DMS 273 (cell line): ENCODE results near the gene DOCK9.
"Not testable (repeated sequence)": the region's sequence is repeated elsewhere in the genome, so short reads cannot be mapped to it uniquely, and the experiment has no call there.

Source experiments
- DNase-seq: peaks from one replicate; lab custom pipeline; 2025; ENCODE audit not compliant: unreplicated experiment; lab: John Stamatoyannopoulos, UW

Gene DOCK9

DNA sequence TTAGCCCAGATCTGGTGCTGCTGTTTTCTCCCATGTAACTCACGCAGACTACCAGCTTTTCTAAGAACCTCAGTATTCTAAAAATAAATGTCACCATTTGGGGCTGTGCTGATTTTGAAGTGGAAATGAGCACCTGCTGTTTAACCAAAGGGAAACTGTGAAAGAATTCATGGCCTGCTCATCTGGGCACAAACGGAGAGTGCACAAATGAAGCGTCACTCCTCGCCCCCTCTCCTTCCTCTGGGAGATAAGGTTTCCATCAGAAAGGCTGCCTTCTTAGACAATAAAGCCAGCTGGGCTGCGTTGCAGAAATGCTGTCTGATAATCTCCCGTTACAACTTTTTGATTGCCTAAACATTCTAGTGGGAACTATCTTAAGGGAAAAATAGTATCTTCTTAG, 151.7 kb downstream of the DOCK9 start:
- no peak for DNase-seq

DNA sequence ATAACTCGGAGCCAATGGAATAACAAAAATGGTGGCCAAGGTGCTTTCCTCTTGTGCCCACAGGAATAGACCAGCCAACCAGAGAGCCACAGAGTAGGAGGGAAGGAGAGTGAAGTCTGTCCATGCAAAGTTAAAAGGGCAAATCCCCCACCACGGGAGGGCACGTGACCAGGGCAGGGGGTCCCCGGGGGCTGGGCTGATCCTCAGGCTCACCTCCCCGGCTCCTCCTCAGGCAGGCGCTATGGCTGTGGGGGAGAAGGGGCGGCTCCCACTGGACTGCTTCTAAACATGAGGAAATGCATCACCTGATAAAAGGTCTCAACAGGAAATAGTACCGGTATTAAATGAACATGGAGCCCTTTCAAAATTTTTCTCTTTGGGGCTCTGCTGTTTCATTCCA, 152.2 kb downstream of the DOCK9 start:
- no peak for DNase-seq

DNA sequence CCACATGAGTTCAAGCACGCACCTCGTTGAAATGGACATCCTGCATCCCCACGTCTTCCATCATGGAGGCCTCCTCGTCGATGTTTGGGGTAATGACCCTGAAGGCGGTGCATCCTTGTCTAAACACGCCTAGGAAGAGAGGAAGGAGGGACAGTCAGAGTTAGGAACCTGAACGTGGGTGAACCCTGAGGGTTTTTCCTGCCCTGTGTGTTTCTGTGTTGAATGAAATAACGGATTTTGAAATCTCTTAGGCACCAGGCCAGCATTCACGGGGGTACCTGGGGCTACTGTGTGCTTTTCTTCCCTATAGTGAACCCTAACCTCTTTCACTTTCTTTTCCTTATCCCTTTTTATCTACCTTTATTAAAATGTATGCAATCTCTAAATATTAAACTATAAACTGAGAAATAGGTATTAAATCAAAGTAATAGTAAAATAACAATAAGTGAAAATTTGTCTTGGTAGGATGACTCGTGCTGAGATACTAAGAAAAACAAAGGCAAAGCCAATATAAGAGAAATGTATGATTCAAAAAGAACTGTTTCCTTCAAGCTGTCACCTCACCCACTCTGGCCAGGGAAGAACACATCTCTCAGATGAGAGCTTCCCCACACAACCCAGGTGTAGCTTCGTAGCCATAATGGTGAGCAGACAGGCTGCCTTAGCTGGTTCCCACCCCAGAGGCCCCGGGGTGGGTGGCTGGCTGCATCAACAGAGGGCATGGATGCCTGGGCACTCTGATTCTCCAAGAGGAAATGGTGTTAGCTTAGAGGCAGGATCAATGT, 153.3 kb downstream of the DOCK9 start:
- no peak for DNase-seq

DNA sequence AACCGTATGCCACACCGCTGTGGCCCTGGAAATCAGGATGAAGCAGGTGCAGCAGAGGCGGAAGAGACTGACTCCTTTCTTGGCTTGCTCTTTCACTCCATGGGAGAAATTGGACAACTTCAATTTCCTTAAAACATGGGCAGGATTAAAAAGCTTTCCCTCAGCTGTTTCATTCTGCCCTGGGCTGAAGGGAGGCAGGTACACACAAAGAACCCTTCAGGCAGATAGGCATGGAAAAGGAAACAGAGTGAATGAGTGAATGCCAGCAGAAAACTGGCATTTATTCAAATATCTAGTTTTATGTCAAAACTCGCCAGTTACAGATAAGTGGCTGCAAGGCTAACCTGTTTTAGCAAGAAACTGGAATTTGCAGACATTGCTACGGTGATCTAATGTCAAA, 154.4 kb downstream of the DOCK9 start:
- no peak for DNase-seq

DNA sequence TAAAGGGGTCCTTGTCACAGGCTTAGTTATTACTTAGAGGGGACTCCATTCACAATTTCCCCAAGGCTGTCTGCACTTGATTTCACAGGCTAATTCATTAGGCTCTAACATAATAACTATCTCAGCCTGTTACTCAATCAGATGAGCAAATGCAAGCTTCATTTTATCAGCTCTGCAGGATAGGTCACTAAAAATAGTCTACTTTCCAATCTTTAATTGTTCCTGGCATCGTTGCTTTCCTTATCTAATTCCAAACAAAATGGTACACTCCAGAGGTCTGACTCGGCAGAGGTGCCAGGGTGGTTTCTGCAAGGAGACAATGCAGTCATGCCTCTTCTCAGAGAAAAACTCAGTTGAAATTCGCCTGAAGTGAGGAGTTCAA, 155.6 kb downstream of the DOCK9 start:
- DNase-seq, result no peak

DNA sequence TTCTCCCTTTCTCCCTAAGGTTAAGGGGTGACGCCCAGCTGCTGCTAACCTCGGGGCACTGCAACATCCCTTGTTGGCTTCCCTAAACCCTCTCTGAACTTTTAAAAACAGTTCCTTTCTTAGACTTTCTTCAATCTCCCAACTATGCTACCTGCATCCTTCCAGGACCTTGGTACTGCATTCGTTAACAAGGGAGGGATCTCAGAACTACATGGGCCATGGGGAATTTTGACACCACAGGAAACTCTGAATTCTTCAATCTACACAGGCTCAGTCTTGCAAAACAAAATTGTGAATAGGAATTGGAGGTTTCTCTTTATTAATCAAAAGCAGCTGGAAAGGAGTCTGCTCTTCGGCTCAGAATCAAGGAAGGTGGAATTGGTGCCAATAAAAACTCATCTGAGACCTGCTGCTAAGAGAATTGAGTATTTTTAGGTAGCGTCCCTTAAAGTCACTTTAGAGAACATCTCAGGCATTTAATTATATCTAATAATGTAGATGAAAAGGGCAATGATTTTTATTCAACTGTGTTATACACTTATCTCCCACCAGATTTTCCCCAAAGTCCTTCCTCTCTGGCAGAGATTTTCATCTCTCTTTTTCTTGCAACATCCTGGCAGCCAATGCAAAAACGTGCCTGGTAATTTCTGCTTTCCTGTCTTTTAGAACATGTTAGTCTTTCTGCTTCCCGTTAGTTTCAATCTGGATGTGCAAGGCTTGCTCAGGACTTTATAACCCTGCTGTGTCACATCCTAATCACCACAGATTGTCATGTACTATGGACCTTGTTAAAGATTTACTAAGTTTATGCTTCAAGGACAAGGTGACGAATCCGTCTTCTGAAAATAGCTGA, 156.3 kb downstream of the DOCK9 start:
- no peak for DNase-seq

DNA sequence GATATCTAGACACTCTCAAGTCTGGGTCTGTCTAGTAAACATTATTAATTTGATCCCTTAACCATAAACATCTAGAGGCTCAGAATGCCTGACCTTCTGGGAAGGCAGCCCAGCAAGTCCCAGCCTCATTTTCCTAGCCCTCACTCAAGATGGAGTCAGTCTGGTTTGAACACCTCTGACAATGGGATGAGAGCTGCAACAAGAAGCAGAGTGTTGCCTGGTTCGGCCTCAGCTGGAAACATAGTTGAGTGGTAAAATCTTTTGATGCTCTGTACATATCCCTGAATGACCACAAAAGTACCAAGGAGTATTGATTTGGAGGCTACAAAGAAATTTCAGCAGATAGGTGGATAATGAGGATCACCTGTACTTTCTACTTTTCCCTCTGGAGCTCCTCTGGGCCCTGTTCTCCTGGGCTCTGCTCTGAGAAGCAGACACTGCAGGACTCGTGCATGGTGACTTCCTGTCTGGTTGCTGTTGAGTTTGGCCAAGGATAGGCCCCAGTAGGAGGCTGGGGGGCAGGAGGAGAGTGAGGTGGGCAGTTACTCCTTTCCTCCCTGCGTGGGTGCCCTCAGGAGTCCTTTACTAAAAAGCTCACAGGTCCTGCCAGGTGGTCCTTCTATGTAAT, 157.0 kb downstream of the DOCK9 start:
- no peak for DNase-seq

DNA sequence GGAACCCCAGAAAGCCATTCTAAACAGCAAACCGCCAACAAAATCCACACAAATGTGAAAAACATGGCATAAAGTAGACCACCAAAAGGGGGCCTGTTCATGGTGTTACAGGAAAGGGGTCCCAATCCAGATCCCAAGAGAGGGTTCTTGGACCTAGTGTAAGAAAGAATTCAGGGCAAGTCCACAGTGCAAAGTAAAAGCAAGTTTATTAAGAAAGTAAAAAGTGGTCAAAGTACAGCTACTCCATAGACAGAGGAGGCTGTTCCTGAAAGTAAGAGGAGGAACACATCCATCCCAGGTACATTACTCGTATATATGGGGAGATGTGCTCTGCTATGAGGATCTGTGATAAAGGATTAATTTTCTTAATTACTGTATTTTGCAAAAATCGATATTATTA, 157.6 kb downstream of the DOCK9 start:
- no peak for DNase-seq

DNA sequence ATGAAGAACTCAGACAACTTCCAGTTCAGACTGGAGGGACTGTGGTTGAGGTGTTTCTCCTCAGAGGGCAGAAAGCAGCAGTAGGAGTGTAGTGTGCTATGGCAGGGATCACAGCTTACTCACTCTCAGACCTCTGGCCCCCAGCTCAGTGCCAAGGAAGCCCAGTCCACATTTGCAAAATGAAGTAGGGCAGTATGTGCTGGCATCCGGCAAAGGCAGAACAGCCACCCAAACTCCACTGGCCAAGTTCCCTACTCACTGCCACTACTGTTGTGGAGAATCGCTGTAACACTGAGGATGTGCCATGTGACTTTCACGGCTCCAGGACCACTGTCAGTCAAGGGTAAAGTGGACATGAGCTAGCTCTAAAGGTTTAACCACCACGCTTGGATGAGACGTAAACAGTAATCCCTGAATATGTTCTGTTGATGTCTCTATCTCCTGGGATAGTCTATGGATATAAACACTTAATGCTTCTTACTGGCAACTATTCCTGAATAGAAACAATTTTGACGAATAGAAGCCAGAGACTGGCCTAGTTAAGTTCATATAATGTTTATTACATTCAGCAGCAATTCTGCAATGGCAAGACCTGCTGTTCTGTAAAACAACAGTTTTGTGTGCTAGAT, 158.4 kb downstream of the DOCK9 start:
- DNase-seq, result no peak

DNA sequence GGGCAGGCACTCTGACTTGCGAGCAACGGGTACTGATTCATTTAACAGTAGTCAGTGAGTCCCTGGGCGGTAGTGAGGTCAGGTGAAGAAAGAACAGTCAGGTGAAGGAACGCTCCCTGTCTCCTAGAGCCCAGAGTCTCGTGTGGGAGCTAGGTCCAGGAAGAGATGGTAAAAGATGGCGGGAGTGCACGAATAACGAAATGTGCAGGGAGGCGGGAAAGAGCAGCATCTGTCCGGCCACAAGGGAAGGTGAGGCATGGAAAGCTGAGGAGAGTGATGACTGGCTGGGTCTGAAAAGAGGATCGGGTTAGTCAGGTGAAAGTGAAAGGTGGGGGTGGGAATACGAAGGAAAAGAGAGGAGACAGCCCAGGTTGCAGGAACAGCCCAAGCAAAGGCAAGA, 161.5 kb downstream of the DOCK9 start:
- no peak for DNase-seq

DNA sequence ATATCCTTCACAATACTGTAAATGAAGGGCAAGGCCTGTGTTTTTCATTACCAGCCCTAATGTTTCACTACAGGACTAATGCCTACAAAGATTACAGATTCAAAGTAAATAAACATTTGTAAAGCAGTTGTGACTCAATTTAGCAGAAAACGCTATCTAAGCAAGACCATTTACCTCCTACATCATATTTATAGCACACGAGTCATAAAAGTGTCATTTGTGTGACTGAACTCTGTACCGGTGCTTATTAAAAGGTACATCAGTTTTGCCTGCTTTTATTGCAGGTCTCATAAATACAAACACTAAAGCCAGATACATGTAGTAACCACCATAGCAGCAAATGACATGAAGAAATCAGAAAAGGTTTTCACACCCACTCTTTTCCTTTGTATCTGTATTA, 163.9 kb downstream of the DOCK9 start:
- no peak for DNase-seq

DNA sequence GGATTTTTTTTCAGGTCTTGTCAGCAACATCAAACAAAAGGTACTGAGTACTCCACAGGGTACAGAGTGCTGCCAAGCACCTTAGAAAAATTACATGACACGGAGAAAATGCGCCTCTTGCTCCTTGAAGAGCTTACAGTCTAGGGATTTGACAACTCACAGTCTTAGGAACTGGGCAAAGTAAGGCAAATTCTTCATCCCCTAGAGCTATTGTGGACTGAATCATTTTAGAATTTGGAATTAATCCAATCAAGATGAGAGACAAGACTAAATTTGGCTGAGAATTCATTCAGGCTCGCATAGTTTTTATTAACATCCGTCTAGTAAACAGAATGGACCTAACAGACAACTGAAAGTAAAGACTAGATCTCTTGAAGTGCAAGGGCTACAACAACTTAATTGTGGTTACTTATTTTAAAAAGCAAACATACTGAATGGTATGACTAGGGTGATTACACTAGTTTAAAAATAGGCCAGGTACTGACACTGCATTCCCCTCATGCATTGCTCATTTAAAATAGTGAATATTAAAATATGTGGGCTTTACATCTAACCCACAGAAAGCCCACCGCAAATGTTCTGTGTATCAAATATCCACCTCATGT, 165.6 kb downstream of the DOCK9 start:
- DNase-seq, result not testable (repeated sequence)

DNA sequence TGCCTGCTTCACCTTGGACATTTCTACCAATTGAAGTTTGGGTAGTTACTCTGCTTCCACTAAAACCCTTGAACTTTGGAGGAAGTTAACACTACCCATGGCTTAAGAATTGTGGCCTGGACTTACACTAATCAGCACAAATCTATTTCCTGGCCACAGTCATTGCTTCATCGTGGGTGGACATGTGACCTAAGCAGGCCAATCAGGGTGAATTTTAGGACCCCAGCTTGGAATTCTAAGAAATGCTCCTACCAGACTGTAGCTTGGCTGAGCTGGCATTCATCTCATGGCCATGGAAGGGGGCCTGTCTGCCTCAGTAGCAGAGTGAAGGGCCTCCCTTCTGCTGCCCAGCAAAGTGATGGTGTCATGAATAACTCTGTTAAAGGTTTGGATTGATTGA, 167.1 kb downstream of the DOCK9 start:
- no peak for DNase-seq

DNA sequence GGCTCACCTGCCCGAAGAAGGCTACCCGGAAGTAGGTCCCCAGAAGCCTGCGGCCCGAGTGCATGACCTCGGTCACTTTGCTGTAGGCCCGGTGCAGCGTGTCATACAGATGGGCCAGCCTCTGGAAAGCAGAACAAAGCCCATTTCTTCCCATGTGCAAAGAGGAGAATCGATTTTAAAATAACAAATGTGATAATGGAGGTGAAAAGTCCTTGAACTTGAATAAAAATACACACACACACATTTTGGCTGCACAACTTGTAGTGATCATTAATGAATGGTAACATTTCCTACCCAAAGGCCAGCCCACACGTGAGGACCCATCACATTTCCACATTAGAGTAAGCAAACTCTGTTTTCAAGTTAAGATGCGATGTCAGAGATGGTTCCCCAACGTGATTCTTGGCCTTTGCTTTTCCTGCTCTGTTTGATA, 168.5 kb downstream of the DOCK9 start:
- no peak for DNase-seq

DNA sequence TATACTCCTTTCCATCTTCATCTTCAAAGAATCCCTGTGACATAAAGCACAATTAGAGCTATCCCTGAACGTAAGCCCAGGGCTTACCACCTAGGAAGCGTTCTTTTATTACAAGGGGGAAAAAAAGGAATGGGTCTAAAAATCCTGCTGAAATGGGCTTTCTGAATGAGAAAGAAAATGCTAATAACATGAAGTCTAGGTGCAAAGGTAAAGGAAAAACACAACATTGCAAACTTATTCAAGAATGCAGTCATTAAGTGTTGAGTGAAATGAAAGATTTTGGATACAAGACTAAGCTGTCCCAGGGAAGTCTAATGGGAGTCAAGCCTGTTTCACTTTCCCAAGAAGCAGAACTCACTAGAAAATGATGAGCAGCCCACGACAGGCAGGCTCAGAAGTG, 170.1 kb downstream of the DOCK9 start:
- no peak for DNase-seq

DNA sequence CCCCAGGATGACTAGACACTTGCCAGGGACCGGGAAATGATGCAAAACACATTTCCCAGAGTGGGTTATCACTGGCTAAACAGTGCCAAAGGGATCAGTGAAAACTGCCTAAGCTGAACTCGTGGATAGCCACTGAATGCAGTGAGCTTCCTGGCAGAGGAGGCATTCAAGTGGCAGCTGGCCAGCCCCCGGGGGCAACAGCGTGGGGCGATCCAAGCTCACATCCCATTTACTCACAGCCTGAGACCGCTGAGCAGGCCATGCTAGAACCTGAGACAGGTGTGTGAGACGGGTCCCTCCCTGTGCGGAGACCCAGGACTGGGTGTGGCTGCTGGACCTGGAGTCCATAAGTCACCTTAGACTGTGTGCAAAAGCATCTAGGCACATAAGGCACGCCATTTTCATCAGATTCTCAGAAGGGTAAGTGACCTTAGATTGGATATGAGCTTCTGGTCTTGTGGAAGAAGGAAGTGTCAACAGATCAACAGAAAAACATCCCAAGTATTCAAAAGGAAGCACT, 173.5 kb downstream of the DOCK9 start:
- DNase-seq, result no peak

DNA sequence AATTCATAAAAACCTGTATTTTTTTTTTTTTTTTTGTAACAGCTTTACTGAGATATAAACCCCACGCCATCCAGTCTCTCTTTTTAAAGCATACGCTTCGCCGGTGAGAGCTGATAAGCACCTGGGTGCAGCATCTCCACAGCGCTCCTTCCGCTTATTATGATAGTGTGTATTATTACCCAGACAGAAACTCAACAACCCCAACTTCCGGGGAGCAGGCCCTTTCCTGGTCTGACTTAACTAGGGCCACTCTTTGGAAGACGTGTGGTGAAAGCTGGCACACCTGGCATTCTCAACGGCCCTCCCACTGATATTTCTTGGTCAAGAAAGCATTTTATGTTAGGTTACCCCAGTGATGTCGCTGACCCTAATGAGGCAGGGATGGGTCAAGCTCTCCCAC, 173.9 kb downstream of the DOCK9 start:
- DNase-seq, result no peak

DNA sequence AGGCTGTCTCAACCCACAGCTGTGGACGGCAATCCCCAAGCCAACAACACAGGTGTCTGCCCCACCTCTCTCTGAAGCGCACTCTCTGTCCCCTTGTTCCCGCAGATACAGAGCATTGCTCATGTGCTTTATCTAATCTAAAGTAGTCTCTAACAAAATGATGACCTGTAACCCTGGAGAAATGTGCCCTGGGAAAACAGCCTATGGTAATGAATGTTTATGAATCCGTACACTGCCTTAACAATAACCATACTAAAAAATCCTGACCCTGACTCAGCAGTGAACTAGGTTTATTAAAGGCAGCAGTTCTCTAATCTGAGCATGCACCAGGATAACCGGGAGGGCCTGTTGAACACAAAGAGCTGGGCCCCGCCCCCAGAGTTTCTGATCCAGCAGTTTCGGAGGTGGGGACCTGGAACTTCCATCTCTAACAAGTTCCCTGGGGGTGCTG, 174.7 kb downstream of the DOCK9 start:
- no peak for DNase-seq

DNA sequence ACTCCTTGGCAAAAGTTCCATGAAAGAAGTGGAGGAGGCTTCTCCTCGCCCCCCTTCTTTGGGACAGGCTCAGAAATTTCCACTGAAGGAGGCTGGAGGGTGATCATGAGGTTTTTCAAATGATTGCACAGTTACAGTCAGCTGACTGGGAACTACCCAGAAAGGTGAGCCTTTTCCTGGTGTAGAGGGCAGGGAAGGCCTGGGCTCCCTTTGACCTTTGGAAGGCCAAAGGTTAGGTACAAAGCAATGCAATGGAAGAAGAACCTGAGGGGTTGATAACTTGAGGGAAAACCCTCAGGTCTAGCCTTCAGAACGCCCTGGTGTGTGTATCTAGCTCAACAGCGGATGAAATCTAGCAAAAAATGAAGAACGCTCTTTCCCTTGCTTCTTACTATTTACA, 175.3 kb downstream of the DOCK9 start:
- no peak for DNase-seq

DNA sequence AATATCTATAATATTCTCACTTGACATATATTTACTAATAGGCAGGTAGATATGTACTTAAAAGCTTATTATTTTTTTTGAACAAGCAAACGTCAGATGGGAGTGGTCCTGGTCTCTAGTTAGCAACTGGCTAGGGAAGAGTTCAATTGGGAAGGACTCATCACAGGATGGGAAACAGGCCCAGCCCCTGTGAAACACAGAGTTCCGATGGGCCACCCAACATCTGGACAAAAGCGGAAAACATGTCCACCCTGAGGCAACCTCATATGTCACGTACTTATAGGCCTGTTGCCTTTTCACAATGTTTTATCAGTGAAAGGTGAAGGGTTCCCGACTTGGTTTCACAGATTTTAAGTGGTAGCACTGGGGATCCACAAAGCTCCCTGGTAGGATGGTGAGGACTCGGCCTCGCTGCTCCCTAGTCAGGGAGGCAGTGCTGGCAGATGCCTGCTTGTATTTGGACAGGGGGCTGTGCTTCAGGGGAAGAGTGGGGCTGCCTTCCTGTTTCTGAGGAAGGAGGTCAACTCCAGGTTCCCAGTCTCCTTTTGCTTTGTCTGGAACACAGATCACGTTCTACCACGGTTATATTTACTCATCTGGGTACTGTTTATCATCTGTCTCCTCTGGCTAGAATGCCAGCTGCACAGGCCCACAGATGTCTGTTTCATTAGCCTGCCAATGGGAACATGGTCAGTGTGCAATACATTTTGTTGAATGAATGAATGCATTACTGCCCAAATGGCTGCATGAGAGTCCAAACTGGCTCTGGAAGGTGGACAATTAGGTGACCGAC, 176.0 kb downstream of the DOCK9 start:
- DNase-seq, result no peak
